Measurements from ENCODE around the gene PDK1.

PDK1 gene

DNA sequence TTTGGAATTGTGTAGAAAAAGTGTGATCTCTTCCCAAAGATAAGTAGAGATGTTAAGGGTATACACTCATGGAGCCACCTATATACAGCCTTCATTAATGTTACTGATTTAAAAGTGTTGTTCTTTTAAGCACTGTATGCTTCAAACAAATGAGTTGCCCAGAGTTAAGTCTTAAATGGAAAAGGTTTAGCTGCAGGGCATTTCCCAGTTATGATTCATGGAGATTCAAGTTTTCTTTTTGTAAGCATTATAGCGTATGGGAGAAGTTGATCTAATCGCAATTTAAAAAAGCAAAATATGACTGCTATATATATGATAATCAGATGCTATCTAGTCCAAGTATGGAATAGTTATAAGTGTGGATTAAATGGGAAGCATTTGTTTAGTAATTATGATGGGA lies 4.8 kb downstream of the PDK1 start:
- no peak overlapping the region for H3K4me3 ChIP-seq (ENCODE audit: low read length)
- no peak for TF ChIP-seq CTCF (IDR thresholded peaks at IDR 0.05; ENCODE audit: insufficient read depth, low read depth, low read length, missing control alignments)
- peak; percentile 70 for DNase-seq (ENCODE audit: low read depth)

GRCh38 chr2:172561270-172561669 lies 5.4 kb downstream of the PDK1 start:
- DNase-seq (ENCODE audit: low read depth), result no peak
- TF ChIP-seq CTCF (IDR thresholded peaks at IDR 0.05; ENCODE audit: insufficient read depth, low read depth, low read length, missing control alignments), result no peak
- no peak overlapping the region for H3K4me3 ChIP-seq (ENCODE audit: low read length)

DNA sequence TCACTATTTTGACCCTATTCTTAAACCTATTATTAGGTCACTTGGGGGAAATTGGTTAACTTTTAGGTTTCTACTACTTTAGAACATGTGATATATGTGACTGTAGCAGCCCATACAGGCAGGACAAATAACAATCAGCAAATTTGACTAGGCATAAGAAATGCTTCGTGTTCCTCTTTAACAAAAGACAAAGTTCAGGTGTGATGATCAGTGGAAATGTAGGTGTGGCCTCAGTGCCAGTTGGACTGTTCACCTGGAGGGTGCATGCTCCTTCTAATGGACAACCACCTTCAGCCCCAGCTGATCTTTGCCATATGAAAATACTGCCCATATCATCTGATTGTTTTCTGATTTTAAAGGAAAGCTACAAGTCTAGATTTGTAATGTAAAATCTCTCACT lies 6.4 kb downstream of the PDK1 start:
- no peak for TF ChIP-seq CTCF (IDR thresholded peaks at IDR 0.05; ENCODE audit: insufficient read depth, low read depth, low read length, missing control alignments)
- DNase-seq (ENCODE audit: low read depth), result no peak
- no peak overlapping the region for H3K4me3 ChIP-seq (ENCODE audit: low read length)

GRCh38 chr2:172564376-172564775 lies 8.5 kb downstream of the PDK1 start:
- no peak overlapping the region for H3K4me3 ChIP-seq (ENCODE audit: low read length)
- DNase-seq (ENCODE audit: low read depth), result peak; percentile 60
- TF ChIP-seq CTCF (IDR thresholded peaks at IDR 0.05; ENCODE audit: insufficient read depth, low read depth, low read length, missing control alignments), result no peak

- DNase-seq (ENCODE audit: low read depth), result no peak
- no peak overlapping the region for H3K4me3 ChIP-seq (ENCODE audit: low read length)
- TF ChIP-seq CTCF (IDR thresholded peaks at IDR 0.05; ENCODE audit: insufficient read depth, low read depth, low read length, missing control alignments), result no peak
Observed at GRCh38 chr2:172571245-172571644, 15.4 kb downstream of the PDK1 start.

DNA sequence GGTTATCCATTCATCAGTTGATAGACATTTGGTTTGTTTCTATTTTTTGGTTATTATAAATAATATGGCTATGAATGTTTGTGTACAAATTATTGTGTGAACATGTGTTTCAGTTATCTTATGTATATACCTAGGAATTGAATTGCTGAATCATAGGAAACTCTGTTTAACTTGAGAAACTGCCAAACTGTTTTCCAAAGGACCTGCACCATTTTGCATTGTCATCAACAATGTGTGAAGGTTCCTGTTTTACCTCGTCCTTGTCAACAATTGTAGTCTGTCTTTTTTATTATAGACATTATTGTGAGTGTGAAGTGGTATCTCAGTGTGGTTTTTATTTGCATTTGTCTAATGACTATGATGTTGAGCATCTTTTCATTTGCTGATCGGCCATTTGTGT lies 17.1 kb downstream of the PDK1 start:
- DNase-seq (ENCODE audit: low read depth), result no peak
- no peak overlapping the region for H3K4me3 ChIP-seq (ENCODE audit: low read length)
- no peak for TF ChIP-seq CTCF (IDR thresholded peaks at IDR 0.05; ENCODE audit: insufficient read depth, low read depth, low read length, missing control alignments)

DNA sequence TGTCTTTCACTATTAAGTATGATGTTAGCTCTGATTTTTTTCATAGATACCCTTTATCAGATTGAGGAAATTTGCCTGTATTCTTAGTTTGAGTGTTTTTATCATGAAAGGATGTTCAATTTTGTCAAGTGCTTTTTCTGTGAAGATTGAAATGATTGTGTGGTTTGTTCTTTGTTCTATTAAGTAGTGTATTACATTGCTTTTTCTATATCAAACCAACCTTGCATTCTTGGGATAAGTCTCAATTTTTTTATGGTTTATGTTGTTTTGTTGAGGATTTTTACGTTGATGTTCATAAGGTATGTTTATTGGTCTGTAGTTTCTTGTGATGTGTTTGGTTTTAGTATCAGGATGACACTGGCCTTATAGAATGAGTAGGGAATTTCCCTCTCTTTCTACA lies 19.1 kb downstream of the PDK1 start:
- TF ChIP-seq CTCF (IDR thresholded peaks at IDR 0.05; ENCODE audit: insufficient read depth, low read depth, low read length, missing control alignments), result no peak
- DNase-seq (ENCODE audit: low read depth), result no peak
- no peak overlapping the region for H3K4me3 ChIP-seq (ENCODE audit: low read length)
